Thoracic aorta (tissue), 2 donors: Measurements from ENCODE around the gene FAM237B. TPM values are rescaled to one million over a fixed set of nuclear protein-coding genes. Genes with fewer than 3 reads are reported as not detected.

ENCODE experiments used
- ATAC-seq: fragments of 150-250 bp; one replicate; pipeline ENCODE4 v1.8.0; 2017; ENCODE audit warnings: low read depth; ENCODE audit not compliant: insufficient number of reproducible peaks, low FRiP score
- DNase-seq: peaks from one replicate; pipeline ENCODE4 v3.0.0-alpha.2; 2020; ENCODE audit warnings: low spot score
- H3K27ac ChIP-seq, 2 donors: fragments of 200-600 bp; sonication (generic); 1 replicate in 1 of 2; 2 replicates in 1 of 2; pipeline ENCODE4 v1.5.1; 2016; ENCODE audit warnings: mild to moderate bottlenecking in 2 of 2, moderate library complexity in 2 of 2
- H3K27me3 ChIP-seq: fragments of 200-600 bp; sonication (generic); replicated peaks from 2 replicates; pipeline ENCODE4 v1.6.0; 2016; ENCODE audit warnings: mild to moderate bottlenecking; ENCODE audit not compliant: insufficient read depth
- H3K36me3 ChIP-seq: fragments of 200-600 bp; sonication (generic); one replicate; pipeline ENCODE4 v1.5.1; 2016
- H3K4me1 ChIP-seq, 2 donors: fragments of 200-600 bp; sonication (generic); 1 replicate in 1 of 2; 2 replicates in 1 of 2; pipeline versions ENCODE4 v1.5.1 to v1.6.0; 2016; ENCODE audit warnings: low read depth in 2 of 2, mild to moderate bottlenecking in 1 of 2; ENCODE audit not compliant: control insufficient read depth in 1 of 2
- H3K4me3 ChIP-seq: fragments of 200-600 bp; sonication (generic); 2 replicates; pipeline ENCODE4 v1.5.1; 2016; ENCODE audit warnings: mild to moderate bottlenecking
- H3K9me3 ChIP-seq: fragments of 200-600 bp; sonication (generic); 2 replicates; pipeline ENCODE4 v1.5.1; 2016
- total RNA-seq, 2 donors: library from RNA; depleted of rRNA; stranded (reverse); fragments of >200 nt; gene quantifications; one replicate each; pipeline versions ENCODE4 v1.1.0 to v1.2.3, GENCODE V29; 2016
- TF ChIP-seq, protein P1 (sequence below): fragments of 200-600 bp; sonication (generic); IDR thresholded peaks from one replicate; pipeline ENCODE4 v1.5.1; 2019; ENCODE audit warnings: antibody characterized with exemption

Gene FAM237B
- total RNA-seq, 2 donors from 2014 or later, result not detected

- no peak for DNase-seq
- TF ChIP-seq, protein P1, sequence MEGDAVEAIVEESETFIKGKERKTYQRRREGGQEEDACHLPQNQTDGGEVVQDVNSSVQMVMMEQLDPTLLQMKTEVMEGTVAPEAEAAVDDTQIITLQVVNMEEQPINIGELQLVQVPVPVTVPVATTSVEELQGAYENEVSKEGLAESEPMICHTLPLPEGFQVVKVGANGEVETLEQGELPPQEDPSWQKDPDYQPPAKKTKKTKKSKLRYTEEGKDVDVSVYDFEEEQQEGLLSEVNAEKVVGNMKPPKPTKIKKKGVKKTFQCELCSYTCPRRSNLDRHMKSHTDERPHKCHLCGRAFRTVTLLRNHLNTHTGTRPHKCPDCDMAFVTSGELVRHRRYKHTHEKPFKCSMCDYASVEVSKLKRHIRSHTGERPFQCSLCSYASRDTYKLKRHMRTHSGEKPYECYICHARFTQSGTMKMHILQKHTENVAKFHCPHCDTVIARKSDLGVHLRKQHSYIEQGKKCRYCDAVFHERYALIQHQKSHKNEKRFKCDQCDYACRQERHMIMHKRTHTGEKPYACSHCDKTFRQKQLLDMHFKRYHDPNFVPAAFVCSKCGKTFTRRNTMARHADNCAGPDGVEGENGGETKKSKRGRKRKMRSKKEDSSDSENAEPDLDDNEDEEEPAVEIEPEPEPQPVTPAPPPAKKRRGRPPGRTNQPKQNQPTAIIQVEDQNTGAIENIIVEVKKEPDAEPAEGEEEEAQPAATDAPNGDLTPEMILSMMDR, result no peak
- Histone ChIP-seq H3K4me1 (peaks cover 4 to 20% of the 10 kb centered on the region in 2 donors), H3K36me3 (no peaks in the 10 kb centered on the region), H3K9me3 (no peaks in the 10 kb centered on the region), H3K27me3 (no peaks in the 10 kb centered on the region), H3K27ac (peak overlapping the region; percentile 43 to 72), H3K4me3 (peak overlapping the region; percentile 38)
- ATAC-seq, result no peak
Observed at GRCh38 chr7:90267263-90267858, 53.7 kb downstream of the FAM237B start.

- H3K4me1 ChIP-seq, result peaks cover 4 to 20% of the 10 kb centered on the region in 2 donors
- no peaks in the 10 kb centered on the region for H3K36me3 ChIP-seq
- peak overlapping the region in 1 of 2 donors; percentile 72 for H3K27ac ChIP-seq
- DNase-seq, result no peak
- H3K27me3 ChIP-seq, result no peaks in the 10 kb centered on the region
- TF ChIP-seq, protein P1, result no peak
- H3K4me3 ChIP-seq, result peak overlapping the region; percentile 38
- peak; percentile 80 for ATAC-seq
- no peaks in the 10 kb centered on the region for H3K9me3 ChIP-seq
Observed at GRCh38 chr7:90266808-90267207, 54.3 kb downstream of the FAM237B start.

Other genes starting within 250 kb of the FAM237B start
- gene STEAP1, start 166.8 kb downstream of the FAM237B start, total RNA-seq, result 10 to 100 TPM; 15.6 to 26.5 TPM
- gene STEAP2, start 109.6 kb downstream of the FAM237B start, total RNA-seq, result 10 to 100 TPM; 27.7 to 31.0 TPM
- 10 to 100 TPM in 1 of 2 donors, 1 to 10 TPM in 1; 3.8 to 14.0 TPM for gene CFAP69, start 76.1 kb downstream of the FAM237B start, total RNA-seq
- gene GTPBP10, start 25.4 kb upstream of the FAM237B start, total RNA-seq, result 10 to 100 TPM in 1 of 2 donors, 1 to 10 TPM in 1; 7.4 to 16.2 TPM
- 10 to 100 TPM; 24.1 to 30.5 TPM for gene CLDN12, start 82.2 kb upstream of the FAM237B start, total RNA-seq
- gene PTTG1IP2, start 148.3 kb upstream of the FAM237B start, total RNA-seq, result not detected